ENCODE measurements around the gene BFSP2.

Gene BFSP2

GRCh38 chr3:133445108-133445507 is 45.3 kb downstream of the BFSP2 start:
- peak overlapping the region; percentile 31 for H3K4me2 ChIP-seq (ENCODE audit: low read length)
- 0 out of 2 replicates have a peak overlapping the region, but pooled peaks have one; percentile 18 for H3K4me3 ChIP-seq (ENCODE audit: low read length)
- peaks cover 15% of the 10 kb centered on the region for H3F3A ChIP-seq (ENCODE audit: control insufficient read depth, insufficient read depth)
- H3K4me1 ChIP-seq (ENCODE audit: control insufficient read depth, low read length), result peaks cover 80% of the 10 kb centered on the region
- TF ChIP-seq EZH2phosphoT487 (IDR thresholded peaks at IDR 0.05; ENCODE audit: borderline replicate concordance, low read length), result no peak
- no peak for TF ChIP-seq CTCF (IDR thresholded peaks at IDR 0.05; ENCODE audit: low read depth, low read length, poor library complexity, severe bottlenecking)
- peaks cover 11% of the 10 kb centered on the region for H3K36me3 ChIP-seq (ENCODE audit: control insufficient read depth, low read length)
- H3K79me2 ChIP-seq (ENCODE audit: control insufficient read depth, low read length), result peaks cover 10% of the 10 kb centered on the region
- H3K27ac ChIP-seq (ENCODE audit: low read depth, low read length), result peak overlapping the region; percentile 15
- H3K9me3 ChIP-seq (ENCODE audit: control insufficient read depth, insufficient read depth, low read length), result peaks cover 6% of the 10 kb centered on the region; the same call in 1 of the 2 replicates
- no peaks in the 10 kb centered on the region for H4K20me1 ChIP-seq (ENCODE audit: control insufficient read depth, insufficient read depth, low read depth, low read length)
- no peaks in the 10 kb centered on the region for H3K9me2 ChIP-seq (replicated peaks; ENCODE audit: control insufficient read depth, low read length)
- no peaks in the 10 kb centered on the region for H3K27me3 ChIP-seq (ENCODE audit: control insufficient read depth, low read length)

GRCh38 chr3:133447750-133448477 is 48.1 kb downstream of the BFSP2 start:
- peak overlapping the region; percentile 87 for H3K27ac ChIP-seq (ENCODE audit: low read depth, low read length)
- no peaks in the 10 kb centered on the region for H3K9me2 ChIP-seq (replicated peaks; ENCODE audit: control insufficient read depth, low read length)
- H3K36me3 ChIP-seq (ENCODE audit: control insufficient read depth, low read length), result peaks cover 8% of the 10 kb centered on the region
- H3F3A ChIP-seq (ENCODE audit: control insufficient read depth, insufficient read depth), result peaks cover 19% of the 10 kb centered on the region
- no peaks in the 10 kb centered on the region for H4K20me1 ChIP-seq (ENCODE audit: control insufficient read depth, insufficient read depth, low read depth, low read length)
- H3K9me3 ChIP-seq (ENCODE audit: control insufficient read depth, insufficient read depth, low read length), result no peaks in the 10 kb centered on the region
- peaks cover 10% of the 10 kb centered on the region for H3K79me2 ChIP-seq (ENCODE audit: control insufficient read depth, low read length)
- TF ChIP-seq CTCF (IDR thresholded peaks at IDR 0.05; ENCODE audit: low read depth, low read length, poor library complexity, severe bottlenecking) (no peak), EZH2phosphoT487 (IDR thresholded peaks at IDR 0.05; ENCODE audit: borderline replicate concordance, low read length) (no peak)
- peak overlapping the region; percentile 92 for H3K4me2 ChIP-seq (ENCODE audit: low read length)
- H3K27me3 ChIP-seq (ENCODE audit: control insufficient read depth, low read length), result no peaks in the 10 kb centered on the region
- peak overlapping the region; percentile 69 for H3K4me3 ChIP-seq (ENCODE audit: low read length)
- peaks cover 91% of the 10 kb centered on the region for H3K4me1 ChIP-seq (ENCODE audit: control insufficient read depth, low read length)

- no peaks in the 10 kb centered on the region for H3K27me3 ChIP-seq (ENCODE audit: control insufficient read depth, low read length)
- H4K20me1 ChIP-seq (ENCODE audit: control insufficient read depth, insufficient read depth, low read depth, low read length), result no peaks in the 10 kb centered on the region
- peaks cover 10% of the 10 kb centered on the region for H3K79me2 ChIP-seq (ENCODE audit: control insufficient read depth, low read length)
- H3K4me3 ChIP-seq (ENCODE audit: low read length), result peak overlapping the region; percentile 69
- no peak for TF ChIP-seq CTCF (IDR thresholded peaks at IDR 0.05; ENCODE audit: low read depth, low read length, poor library complexity, severe bottlenecking)
- no peak for TF ChIP-seq EZH2phosphoT487 (IDR thresholded peaks at IDR 0.05; ENCODE audit: borderline replicate concordance, low read length)
- no peaks in the 10 kb centered on the region for H3K9me2 ChIP-seq (replicated peaks; ENCODE audit: control insufficient read depth, low read length)
- peaks cover 84% of the 10 kb centered on the region for H3K4me1 ChIP-seq (ENCODE audit: control insufficient read depth, low read length)
- H3F3A ChIP-seq (ENCODE audit: control insufficient read depth, insufficient read depth), result peaks cover 19% of the 10 kb centered on the region
- H3K9me3 ChIP-seq (ENCODE audit: control insufficient read depth, insufficient read depth, low read length), result no peaks in the 10 kb centered on the region
- H3K27ac ChIP-seq (ENCODE audit: low read depth, low read length), result peak overlapping the region; percentile 87
- H3K36me3 ChIP-seq (ENCODE audit: control insufficient read depth, low read length), result peaks cover 8% of the 10 kb centered on the region
- peak overlapping the region; percentile 92 for H3K4me2 ChIP-seq (ENCODE audit: low read length)
These were observed 48.7 kb downstream of the BFSP2 start for GRCh38 chr3:133448478-133449122.
